ENCODE results near the gene DUSP28. TPM values are rescaled to one million over a fixed set of nuclear protein-coding genes. Genes with fewer than 3 reads are reported as not detected.

The DUSP28 gene, protein sequence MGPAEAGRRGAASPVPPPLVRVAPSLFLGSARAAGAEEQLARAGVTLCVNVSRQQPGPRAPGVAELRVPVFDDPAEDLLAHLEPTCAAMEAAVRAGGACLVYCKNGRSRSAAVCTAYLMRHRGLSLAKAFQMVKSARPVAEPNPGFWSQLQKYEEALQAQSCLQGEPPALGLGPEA
- total RNA-seq (1 to 10 TPM; 2.7 to 9.9 (median 4.3) TPM), polyA plus RNA-seq (1 to 10 TPM; 4.0 to 5.3 TPM)
- long read RNA-seq, donor 1, partial matches to known transcripts: 0 of 1 reads
- long read RNA-seq, donor 1, other reads (novel, unspliced or antisense): 0 of 1 reads
- long read RNA-seq, donor 2, transcript DUSP28-201 (3 exons, 1,555 nt): major isoform, 7 of 12 reads
- long read RNA-seq, donor 2, partial matches to known transcripts: 0 of 12 reads
- long read RNA-seq, donor 2, other reads (novel, unspliced or antisense): 0 of 12 reads
- long read RNA-seq, donor 3, partial matches to known transcripts: 0 of 7 reads
- long read RNA-seq, donor 3, other reads (novel, unspliced or antisense): 2 of 7 reads

DNA sequence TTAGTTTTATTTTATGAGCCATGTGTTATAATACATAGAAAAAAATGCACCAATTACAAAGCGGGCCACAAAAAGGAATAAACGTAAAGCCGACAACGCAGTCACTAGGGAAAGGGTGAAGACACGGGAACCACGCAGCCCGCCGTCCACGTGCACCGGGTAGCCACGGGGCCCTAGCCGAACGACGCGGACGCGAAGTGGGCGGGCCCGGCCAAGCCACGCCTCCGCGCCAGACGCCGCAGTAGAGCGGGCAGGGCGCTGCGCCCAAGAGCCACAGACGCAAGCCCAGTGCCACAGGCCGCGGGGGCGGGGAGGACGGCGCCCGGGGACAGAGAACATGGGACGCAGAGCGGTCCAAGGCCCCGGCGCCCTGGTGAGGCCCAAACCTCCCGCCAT, at the start of gene DUSP28:
TSS of gene DUSP28 (plus strand) at position 274 of the 396 bp plus-strand sequence. CDS start 328 bp downstream, outside the sequence.
- peaks cover 22% of the 10 kb centered on the region for H3K4me1 ChIP-seq (ENCODE audit: insufficient read depth)
- 0% methylated on average over 34 to 39 of the region's 39 CpGs for WGBS, 3 donors
- H3K27me3 ChIP-seq: no peaks in the 10 kb centered on the region
- peak within 1 kb of the TSS; percentile 98 for H3K4me3 ChIP-seq
- no peaks in the 10 kb centered on the region for H3K36me3 ChIP-seq
- intact Hi-C loops (cut with DNase I): loop anchor here in 2 of 4 donors (1.0 to 10.0 kb wide), 4 partner anchors 106 to 1155 kb away; partner anchors contain the start of genes GPC1 (in 1 of the 2) and HDAC4 (in 1 of the 2)
- no peak for TF ChIP-seq EP300 (IDR thresholded peaks at IDR 0.05)
- TF ChIP-seq POLR2A (IDR thresholded peaks at IDR 0.05): peak; percentile 72
- peak within 1 kb of the TSS; percentile 97 to 98 for H3K27ac ChIP-seq
- H3K9me3 ChIP-seq: no peaks in the 10 kb centered on the region
- DNase-seq: peak; percentile 86 to 94 (median 91)

- Histone ChIP-seq H3K9me3 (no peaks in the 10 kb centered on the region), H3K36me3 (no peaks in the 10 kb centered on the region), H3K4me3 (no peak overlapping the region), H3K4me1 (ENCODE audit: insufficient read depth) (no peaks in the 10 kb centered on the region), H3K27ac (no peak overlapping the region), H3K27me3 (no peaks in the 10 kb centered on the region)
- no peak for DNase-seq
- 91 to 96% (median 92%) methylated on average over 12 of the region's 12 CpGs for WGBS, 3 donors
- intact Hi-C loops (cut with DNase I): no loop called here
- TF ChIP-seq POLR2A (IDR thresholded peaks at IDR 0.05) (no peak), EP300 (IDR thresholded peaks at IDR 0.05) (no peak)
- TF ChIP-seq, protein P1, sequence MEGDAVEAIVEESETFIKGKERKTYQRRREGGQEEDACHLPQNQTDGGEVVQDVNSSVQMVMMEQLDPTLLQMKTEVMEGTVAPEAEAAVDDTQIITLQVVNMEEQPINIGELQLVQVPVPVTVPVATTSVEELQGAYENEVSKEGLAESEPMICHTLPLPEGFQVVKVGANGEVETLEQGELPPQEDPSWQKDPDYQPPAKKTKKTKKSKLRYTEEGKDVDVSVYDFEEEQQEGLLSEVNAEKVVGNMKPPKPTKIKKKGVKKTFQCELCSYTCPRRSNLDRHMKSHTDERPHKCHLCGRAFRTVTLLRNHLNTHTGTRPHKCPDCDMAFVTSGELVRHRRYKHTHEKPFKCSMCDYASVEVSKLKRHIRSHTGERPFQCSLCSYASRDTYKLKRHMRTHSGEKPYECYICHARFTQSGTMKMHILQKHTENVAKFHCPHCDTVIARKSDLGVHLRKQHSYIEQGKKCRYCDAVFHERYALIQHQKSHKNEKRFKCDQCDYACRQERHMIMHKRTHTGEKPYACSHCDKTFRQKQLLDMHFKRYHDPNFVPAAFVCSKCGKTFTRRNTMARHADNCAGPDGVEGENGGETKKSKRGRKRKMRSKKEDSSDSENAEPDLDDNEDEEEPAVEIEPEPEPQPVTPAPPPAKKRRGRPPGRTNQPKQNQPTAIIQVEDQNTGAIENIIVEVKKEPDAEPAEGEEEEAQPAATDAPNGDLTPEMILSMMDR (IDR thresholded peaks at IDR 0.05): no peak
These were observed 49.5 kb upstream of the DUSP28 start for GRCh38 chr2:240510513-240511210.

DNA sequence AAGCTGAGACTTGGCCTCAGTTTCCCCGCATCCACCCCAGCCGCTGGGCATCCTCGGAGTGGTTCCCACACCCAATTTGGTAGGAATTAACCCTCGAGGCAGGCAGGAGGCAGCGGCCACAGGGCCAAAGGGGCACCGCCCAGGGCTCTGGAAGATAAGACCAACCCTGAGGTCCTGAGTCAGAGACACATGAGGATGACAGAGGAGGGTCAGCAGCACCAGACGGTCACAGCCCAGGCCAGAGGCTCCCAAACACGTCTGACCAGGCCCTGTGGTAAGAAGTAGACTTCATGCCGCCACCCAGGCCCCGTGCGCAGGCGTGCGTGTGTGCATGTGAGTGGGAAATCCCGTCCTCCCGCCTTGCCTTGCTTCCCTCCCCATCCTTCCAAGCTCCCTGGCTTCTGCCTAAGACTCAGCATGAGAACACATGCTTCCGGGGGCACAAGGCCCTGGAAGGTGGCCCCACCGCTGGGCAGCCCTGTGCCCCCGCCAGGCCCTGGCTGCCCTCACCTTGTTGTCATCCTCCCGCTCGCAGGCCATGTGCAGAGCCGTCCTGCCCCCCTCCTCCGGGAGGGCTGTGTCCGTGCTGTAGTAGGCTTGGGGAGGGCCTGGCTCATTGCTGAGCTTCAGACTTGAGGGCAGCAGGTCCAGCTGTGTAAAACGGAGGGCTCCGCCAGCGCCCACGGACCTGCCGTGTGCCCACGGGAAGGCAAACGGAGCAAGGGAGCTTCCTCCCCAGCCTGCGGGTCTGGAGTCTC, 48.6 kb upstream of the DUSP28 start:
- H3K27ac ChIP-seq: no peak overlapping the region
- DNase-seq: no peak
- no peaks in the 10 kb centered on the region for H3K36me3 ChIP-seq
- TF ChIP-seq, protein P1 (IDR thresholded peaks at IDR 0.05): no peak
- no peak for TF ChIP-seq POLR2A (IDR thresholded peaks at IDR 0.05)
- no peak for TF ChIP-seq EP300 (IDR thresholded peaks at IDR 0.05)
- no peaks in the 10 kb centered on the region for H3K9me3 ChIP-seq
- H3K4me1 ChIP-seq (ENCODE audit: insufficient read depth): no peaks in the 10 kb centered on the region
- 91 to 94% (median 92%) methylated on average over 31 of the region's 31 CpGs for WGBS, 3 donors
- intact Hi-C loops (cut with DNase I): no loop called here
- no peaks in the 10 kb centered on the region for H3K27me3 ChIP-seq
- no peak overlapping the region for H3K4me3 ChIP-seq

DNA sequence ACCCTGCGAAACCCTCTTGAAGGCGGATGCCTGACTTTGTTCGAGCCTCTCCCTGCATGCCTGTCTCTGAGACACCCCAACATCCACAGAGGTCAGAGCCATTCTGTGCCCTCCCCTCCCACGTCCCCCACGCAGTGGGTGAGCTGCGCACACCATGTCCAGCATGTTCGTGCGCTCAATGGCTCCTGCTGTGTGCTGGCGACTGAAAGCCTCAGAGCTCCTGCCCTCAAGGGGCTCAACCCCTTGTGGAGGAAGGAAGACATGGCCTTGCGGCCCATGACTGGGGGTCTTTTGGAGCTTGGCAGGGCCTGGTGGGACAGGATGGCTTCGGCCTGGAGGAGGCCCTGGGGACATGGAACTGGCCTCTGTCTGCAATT, 48.1 kb upstream of the DUSP28 start:
- no peak for DNase-seq
- intact Hi-C loops (cut with DNase I): no loop called here
- H3K36me3 ChIP-seq: no peaks in the 10 kb centered on the region

More for the DNA sequence above, 48.1 kb upstream of the DUSP28 start:
- no peak for TF ChIP-seq EP300 (IDR thresholded peaks at IDR 0.05)
- no peak for TF ChIP-seq POLR2A (IDR thresholded peaks at IDR 0.05)
- TF ChIP-seq, protein P1 (IDR thresholded peaks at IDR 0.05): no peak
- Histone ChIP-seq H3K4me1 (ENCODE audit: insufficient read depth) (no peaks in the 10 kb centered on the region), H3K27ac (no peak overlapping the region), H3K4me3 (no peak overlapping the region), H3K9me3 (no peaks in the 10 kb centered on the region), H3K27me3 (no peaks in the 10 kb centered on the region)
- 93 to 96% (median 94%) methylated on average over 11 of the region's 11 CpGs for WGBS, 3 donors

Measured in ovary (tissue), 10 donors.